ENCODE data around the gene AQR. TPM values are rescaled to one million over a fixed set of nuclear protein-coding genes. Genes with fewer than 3 reads are reported as not detected.

The AQR gene
- polyA plus RNA-seq, 1 experiment: 15.3 TPM

DNA sequence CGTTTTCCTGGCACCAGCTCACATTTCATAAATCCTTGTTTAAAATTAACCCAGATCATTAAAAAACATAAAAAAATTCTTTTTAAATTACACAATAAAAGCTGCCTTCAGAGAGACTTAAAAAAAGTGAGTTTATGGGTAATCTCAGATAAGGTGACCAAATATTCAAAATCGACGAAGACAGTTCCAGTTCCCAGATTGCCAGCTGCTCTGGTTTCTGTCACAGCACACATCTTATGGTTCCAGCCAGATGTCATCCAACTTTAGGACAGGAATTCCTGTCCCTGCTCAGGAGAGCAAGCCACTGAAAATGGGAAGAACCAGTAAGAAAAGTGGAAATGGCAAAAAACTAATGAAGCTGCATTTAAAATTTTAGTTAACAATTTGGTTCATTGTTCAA, 34.4 kb upstream of the AQR start:
- H3K36me3 ChIP-seq (ENCODE audit: control insufficient read depth, insufficient read depth, low read length): no peaks in the 10 kb centered on the region
- no peak for DNase-seq (ENCODE audit: low read depth)
- POLR2A ChIA-PET: no interaction called here
- CTCF ChIA-PET: no interaction called here
- H3K4me3 ChIP-seq (ENCODE audit: low read depth, low read length): no peak overlapping the region
- TF ChIP-seq, protein P1, sequence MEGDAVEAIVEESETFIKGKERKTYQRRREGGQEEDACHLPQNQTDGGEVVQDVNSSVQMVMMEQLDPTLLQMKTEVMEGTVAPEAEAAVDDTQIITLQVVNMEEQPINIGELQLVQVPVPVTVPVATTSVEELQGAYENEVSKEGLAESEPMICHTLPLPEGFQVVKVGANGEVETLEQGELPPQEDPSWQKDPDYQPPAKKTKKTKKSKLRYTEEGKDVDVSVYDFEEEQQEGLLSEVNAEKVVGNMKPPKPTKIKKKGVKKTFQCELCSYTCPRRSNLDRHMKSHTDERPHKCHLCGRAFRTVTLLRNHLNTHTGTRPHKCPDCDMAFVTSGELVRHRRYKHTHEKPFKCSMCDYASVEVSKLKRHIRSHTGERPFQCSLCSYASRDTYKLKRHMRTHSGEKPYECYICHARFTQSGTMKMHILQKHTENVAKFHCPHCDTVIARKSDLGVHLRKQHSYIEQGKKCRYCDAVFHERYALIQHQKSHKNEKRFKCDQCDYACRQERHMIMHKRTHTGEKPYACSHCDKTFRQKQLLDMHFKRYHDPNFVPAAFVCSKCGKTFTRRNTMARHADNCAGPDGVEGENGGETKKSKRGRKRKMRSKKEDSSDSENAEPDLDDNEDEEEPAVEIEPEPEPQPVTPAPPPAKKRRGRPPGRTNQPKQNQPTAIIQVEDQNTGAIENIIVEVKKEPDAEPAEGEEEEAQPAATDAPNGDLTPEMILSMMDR (IDR thresholded peaks at IDR 0.05; ENCODE audit: insufficient read depth, low read depth, low read length): no peak
- H3K27me3 ChIP-seq (ENCODE audit: control insufficient read depth, insufficient read depth, low read length): peaks cover 2% of the 10 kb centered on the region; the same call in 1 of the 2 replicates

DNA sequence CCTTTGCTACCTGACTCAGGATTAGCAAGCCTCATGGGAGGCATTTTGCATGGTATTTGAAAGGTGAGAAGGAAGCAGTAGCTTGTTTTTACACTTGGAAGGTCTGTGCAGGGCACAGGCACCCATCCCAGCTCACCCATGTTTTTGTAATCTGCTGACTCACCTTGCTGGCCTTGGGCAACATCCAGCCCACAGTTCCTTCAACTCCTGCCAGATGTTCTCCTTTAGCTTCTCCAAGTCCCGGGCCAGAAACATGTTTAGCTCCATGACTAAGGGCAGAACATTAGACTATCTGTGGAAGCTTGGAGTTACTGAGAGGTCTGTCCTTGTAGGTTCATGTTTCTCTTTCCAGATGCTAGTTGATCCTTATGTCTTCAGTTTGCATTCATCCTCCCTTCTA, 31.0 kb upstream of the AQR start:
- Histone ChIP-seq H3K4me3 (ENCODE audit: low read depth, low read length) (no peak overlapping the region), H3K36me3 (ENCODE audit: control insufficient read depth, insufficient read depth, low read length) (no peaks in the 10 kb centered on the region), H3K27me3 (ENCODE audit: control insufficient read depth, insufficient read depth, low read length) (0 out of 2 replicates have a peak, but pooled peaks cover 1% of the 10 kb centered on the region)
- TF ChIP-seq, protein P1 (IDR thresholded peaks at IDR 0.05; ENCODE audit: insufficient read depth, low read depth, low read length): no peak
- ChIA-PET POLR2A (no interaction called here), CTCF (interaction anchor here (0.7 to 0.9 kb wide), 2 partner anchors 11 to 30 kb away, joined by 4 read pairs; no protein-coding TSS in a partner anchor)
- peak; percentile 9 for DNase-seq (ENCODE audit: low read depth)

DNA sequence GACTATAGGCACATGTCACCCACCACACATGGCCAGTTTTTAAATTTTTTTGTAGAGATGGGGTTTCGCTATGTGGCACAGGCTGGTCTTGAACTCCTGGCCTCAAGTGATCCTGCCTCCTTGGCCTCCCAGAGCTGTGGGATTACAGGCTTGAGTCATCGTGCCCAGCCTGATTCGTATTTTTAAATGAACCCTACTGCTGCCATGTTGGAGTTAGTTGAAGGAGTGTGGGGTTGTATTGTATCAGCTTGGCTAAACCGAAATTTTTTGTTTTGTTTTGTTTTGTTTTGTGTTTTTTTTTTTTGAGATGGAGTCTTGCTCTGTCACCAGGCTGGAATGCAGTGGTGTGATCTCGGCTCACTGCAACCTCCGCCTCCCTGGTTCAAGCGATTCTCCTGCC, 30.4 kb upstream of the AQR start:
- ChIA-PET POLR2A (no interaction called here), CTCF (interaction anchor here (0.9 kb wide), 1 partner anchor 30 kb away, joined by 4 read pairs; no protein-coding TSS in a partner anchor)
- TF ChIP-seq, protein P1 (IDR thresholded peaks at IDR 0.05; ENCODE audit: insufficient read depth, low read depth, low read length): no peak
- Histone ChIP-seq H3K4me3 (ENCODE audit: low read depth, low read length) (no peak overlapping the region), H3K36me3 (ENCODE audit: control insufficient read depth, insufficient read depth, low read length) (no peaks in the 10 kb centered on the region), H3K27me3 (ENCODE audit: control insufficient read depth, insufficient read depth, low read length) (0 out of 2 replicates have a peak, but pooled peaks cover 1% of the 10 kb centered on the region)
- no peak for DNase-seq (ENCODE audit: low read depth)

DNA sequence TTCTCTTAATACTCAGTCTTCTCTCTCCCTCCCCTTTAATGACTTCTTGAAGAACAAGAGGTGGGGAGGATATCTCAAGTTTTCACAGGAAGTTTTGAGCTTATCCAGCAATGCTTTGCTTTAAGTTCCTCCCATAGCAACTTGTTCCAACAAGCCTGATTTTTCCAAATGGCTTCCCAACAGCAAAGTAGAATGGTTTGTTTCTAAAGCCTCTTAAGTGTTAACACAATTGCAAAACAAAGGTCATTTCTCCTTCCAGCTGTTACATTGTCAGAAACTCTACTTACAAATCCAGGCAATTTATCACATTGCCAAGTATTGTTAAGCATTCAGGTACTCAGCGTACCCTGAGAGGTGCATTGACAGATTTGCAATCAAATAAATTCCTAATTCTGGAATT, 25.4 kb upstream of the AQR start:
- H3K27me3 ChIP-seq (ENCODE audit: control insufficient read depth, insufficient read depth, low read length): 0 out of 2 replicates have a peak, but pooled peaks cover 1% of the 10 kb centered on the region
- no peak for DNase-seq (ENCODE audit: low read depth)
- H3K4me3 ChIP-seq (ENCODE audit: low read depth, low read length): no peak overlapping the region
- TF ChIP-seq, protein P1 (IDR thresholded peaks at IDR 0.05; ENCODE audit: insufficient read depth, low read depth, low read length): no peak
- POLR2A ChIA-PET: no interaction called here
- H3K36me3 ChIP-seq (ENCODE audit: control insufficient read depth, insufficient read depth, low read length): no peaks in the 10 kb centered on the region
- CTCF ChIA-PET: interaction anchor here (0.6 kb wide), 1 partner anchor 687 kb away, joined by 3 read pairs; no protein-coding TSS in a partner anchor

DNA sequence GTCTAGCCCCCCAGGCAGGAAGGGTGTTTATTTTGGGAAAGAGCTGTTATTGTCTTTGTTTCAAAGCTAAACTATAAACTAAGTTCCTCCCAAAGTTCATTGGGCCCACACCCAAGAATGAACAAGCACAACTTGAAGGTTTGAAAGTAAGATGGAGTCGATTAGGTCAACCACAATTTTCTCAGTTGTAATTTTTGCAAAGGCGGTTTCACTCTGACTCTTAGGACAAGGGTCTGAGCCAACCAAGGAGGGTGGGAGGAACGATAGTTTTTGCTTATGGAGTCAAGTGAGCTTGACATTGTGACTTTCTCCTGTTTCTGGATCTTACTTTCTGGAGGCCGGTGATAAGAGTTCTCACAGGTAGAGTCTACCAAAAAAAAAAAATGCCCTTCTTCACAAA, 24.3 kb upstream of the AQR start:
- POLR2A ChIA-PET: no interaction called here
- TF ChIP-seq, protein P1 (IDR thresholded peaks at IDR 0.05; ENCODE audit: insufficient read depth, low read depth, low read length): no peak
- DNase-seq (ENCODE audit: low read depth): no peak

More for the DNA sequence above, 24.3 kb upstream of the AQR start:
- CTCF ChIA-PET: interaction anchor here (0.6 kb wide), 2 partner anchors 9 to 295 kb away, joined by 3 to 6 read pairs; no protein-coding TSS in a partner anchor
- no peak overlapping the region for H3K4me3 ChIP-seq (ENCODE audit: low read depth, low read length)
- 0 out of 2 replicates have a peak, but pooled peaks cover 1% of the 10 kb centered on the region for H3K27me3 ChIP-seq (ENCODE audit: control insufficient read depth, insufficient read depth, low read length)
- no peaks in the 10 kb centered on the region for H3K36me3 ChIP-seq (ENCODE audit: control insufficient read depth, insufficient read depth, low read length)
